GM23248 (cell line): ENCODE results near the gene ZNF543. TPM values are rescaled to one million over a fixed set of nuclear protein-coding genes. Genes with fewer than 3 reads are reported as not detected.
A peak's percentile ranks its signal among the peaks of the same experiment; 100 is the strongest.

Experiments
- DNase-seq: peaks from one replicate; pipeline ENCODE4 v3.0.0-alpha.2; 2015
- H2AFZ ChIP-seq: fragments of 200-600 bp; sonication (generic); 2 replicates; pipeline ENCODE4 v1.6.1; 2016; ENCODE audit warnings: antibody characterized with exemption
- H3F3A ChIP-seq: fragments of 200-600 bp; sonication (generic); 2 replicates; pipeline ENCODE4 v1.6.1; 2016; ENCODE audit warnings: mild to moderate bottlenecking, antibody characterized with exemption, mixed run types; ENCODE audit not compliant: insufficient read depth
- H3K27ac ChIP-seq: fragments of 200-600 bp; sonication (generic); 2 replicates; pipeline ENCODE4 v1.5.1; 2016; ENCODE audit warnings: mild to moderate bottlenecking
- H3K27me3 ChIP-seq: fragments of 200-600 bp; sonication (generic); replicated peaks from 2 replicates; pipeline ENCODE4 v1.6.1; 2016; ENCODE audit warnings: mild to moderate bottlenecking; ENCODE audit not compliant: insufficient read depth
- H3K36me3 ChIP-seq: fragments of 200-600 bp; sonication (generic); 2 replicates; pipeline ENCODE4 v1.6.1; 2016; ENCODE audit warnings: low read depth, mild to moderate bottlenecking
- H3K4me1 ChIP-seq: fragments of 200-600 bp; sonication (generic); 2 replicates; pipeline ENCODE4 v1.6.1; 2016; ENCODE audit warnings: mild to moderate bottlenecking; ENCODE audit not compliant: insufficient read depth
- H3K4me2 ChIP-seq: fragments of 200-600 bp; sonication (generic); one replicate; pipeline ENCODE4 v1.6.1; 2016; ENCODE audit warnings: mild to moderate bottlenecking; ENCODE audit not compliant: unreplicated experiment
- H3K4me3 ChIP-seq: fragments of 200-600 bp; sonication (generic); 2 replicates; pipeline ENCODE4 v1.5.1; 2016; ENCODE audit warnings: mild to moderate bottlenecking
- H3K79me2 ChIP-seq: fragments of 200-600 bp; sonication (generic); 2 replicates; pipeline ENCODE4 v1.6.1; 2016; ENCODE audit warnings: mild to moderate bottlenecking; ENCODE audit not compliant: insufficient read depth
- H3K9ac ChIP-seq: fragments of 200-600 bp; sonication (generic); 2 replicates; pipeline ENCODE4 v1.6.1; 2016; ENCODE audit warnings: mild to moderate bottlenecking
- H3K9me2 ChIP-seq: fragments of 200-600 bp; sonication (generic); 2 replicates; pipeline ENCODE4 v1.6.1; 2016; ENCODE audit warnings: mixed run types, mild to moderate bottlenecking, moderate library complexity; ENCODE audit not compliant: insufficient read depth
- H3K9me3 ChIP-seq: fragments of 200-600 bp; sonication (generic); one replicate; pipeline ENCODE4 v1.6.1; 2017; ENCODE audit warnings: low read depth
- H4K20me1 ChIP-seq: fragments of 200-600 bp; sonication (generic); 2 replicates; pipeline ENCODE4 v1.6.0; 2016; ENCODE audit not compliant: insufficient read depth
- EZH2 ChIP-seq: fragments of 200-600 bp; sonication (generic); IDR thresholded peaks from 2 replicates; pipeline ENCODE4 v1.6.1; 2018; ENCODE audit warnings: antibody characterized with exemption, mild to moderate bottlenecking; ENCODE audit not compliant: insufficient read depth, poor library complexity, severe bottlenecking
- EZH2phosphoT487 ChIP-seq: fragments of 200-600 bp; sonication (generic); IDR thresholded peaks from 2 replicates; pipeline ENCODE4 v1.6.1; 2018; ENCODE audit warnings: antibody characterized with exemption, moderate library complexity, mild to moderate bottlenecking, low read depth; ENCODE audit not compliant: insufficient read depth
- WGBS, 2 experiments: methylation state at CpG; one replicate each; pipeline ENCODE4 v1.1.6; 2015 to 2017; ENCODE audit warnings: low lambda C conversion rate in 2 of 2, low coverage in 1 of 2; ENCODE audit errors: missing lambda C conversion rate in 2 of 2; 5-methylcytosine and 5-hydroxymethylcytosine counted together
- in situ Hi-C: fragments of 300-500 bp; cut with MboI; formaldehyde crosslinking; loops from 2 replicates; pipeline ENCODE4 v1.15.0; 2020
- polyA plus RNA-seq: library from polyadenylated mRNA; unstranded; fragments of >200 nt; fragmentation: Nextera tagmentation; extraction: Ambion mirVana; gene quantifications from 2 replicates; pipeline ENCODE4 v1.2.1, GENCODE V29; 2016
- total RNA-seq: library from RNA; depleted of rRNA; stranded (reverse); fragments of >200 nt; shearing (Covaris generic); gene quantifications from 2 replicates; pipeline ENCODE4 v1.2.3, GENCODE V29; 2014

Gene ZNF543
- total and polyA plus RNA-seq, 2 experiments from 2014 or later = 1.7 to 8.0 TPM

DNA sequence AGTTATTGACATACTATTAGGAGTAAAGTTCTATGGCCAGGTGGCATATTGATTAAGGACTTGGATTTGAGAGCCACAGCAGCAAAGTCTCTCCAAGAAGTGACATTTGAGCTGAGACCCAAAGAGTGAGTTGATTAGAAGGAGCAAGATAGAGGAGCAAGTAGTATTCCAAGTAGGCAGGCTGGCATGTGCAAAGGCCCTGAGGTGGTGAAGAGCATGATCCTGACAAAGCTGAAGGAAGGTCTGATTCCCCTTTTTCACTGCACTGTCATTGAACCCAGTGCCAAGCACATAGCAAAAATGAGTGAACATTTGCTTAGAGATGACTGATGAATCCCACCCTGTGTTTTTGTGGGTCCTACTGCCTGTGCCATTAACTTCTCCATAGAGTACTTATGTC, 4.7 kb downstream of the ZNF543 start:
- no peak overlapping the region for H3K4me2 ChIP-seq
- TF ChIP-seq EZH2phosphoT487 = no peak
- TF ChIP-seq EZH2 = no peak
- H3K9ac ChIP-seq = no peak overlapping the region
- no peak overlapping the region for H2AFZ ChIP-seq
- H3K9me2 ChIP-seq = no peaks in the 10 kb centered on the region
- in situ Hi-C loops = no loop called here
- no peaks in the 10 kb centered on the region for H4K20me1 ChIP-seq
- 0 out of 2 replicates have a peak, but pooled peaks cover 9% of the 10 kb centered on the region for H3K4me1 ChIP-seq
- no peak overlapping the region for H3K27ac ChIP-seq
- no peak for DNase-seq
- no peaks in the 10 kb centered on the region for H3F3A ChIP-seq
- H3K9me3 ChIP-seq = no peaks in the 10 kb centered on the region
- H3K4me3 ChIP-seq = no peak overlapping the region
- peaks cover 28% of the 10 kb centered on the region for H3K36me3 ChIP-seq
- H3K79me2 ChIP-seq = peaks cover 60% of the 10 kb centered on the region
- no peaks in the 10 kb centered on the region for H3K27me3 ChIP-seq

DNA sequence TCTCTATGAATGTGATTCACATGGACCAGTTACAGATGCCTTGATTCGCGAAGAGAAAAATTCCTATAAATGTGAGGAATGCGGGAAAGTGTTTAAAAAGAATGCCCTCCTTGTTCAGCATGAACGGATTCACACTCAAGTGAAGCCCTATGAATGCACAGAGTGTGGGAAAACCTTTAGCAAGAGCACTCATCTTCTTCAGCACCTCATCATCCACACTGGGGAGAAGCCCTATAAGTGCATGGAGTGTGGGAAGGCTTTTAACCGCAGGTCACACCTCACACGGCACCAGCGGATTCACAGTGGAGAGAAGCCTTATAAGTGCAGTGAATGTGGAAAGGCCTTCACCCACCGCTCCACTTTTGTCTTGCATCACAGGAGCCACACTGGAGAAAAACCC, 7.7 kb downstream of the ZNF543 start:
- Histone ChIP-seq H2AFZ (no peak overlapping the region), H3K27ac (no peak overlapping the region), H3K4me2 (no peak overlapping the region), H3K4me1 (no peaks in the 10 kb centered on the region), H3K79me2 (peaks cover 52% of the 10 kb centered on the region), H3K36me3 (peaks cover 28% of the 10 kb centered on the region), H3K27me3 (no peaks in the 10 kb centered on the region), H4K20me1 (no peaks in the 10 kb centered on the region), H3F3A (no peaks in the 10 kb centered on the region), H3K4me3 (no peak overlapping the region), H3K9me2 (no peaks in the 10 kb centered on the region), H3K9ac (no peak overlapping the region), H3K9me3 (no peaks in the 10 kb centered on the region)
- 99 to 100% methylated on average over 6 to 8 of the region's 8 CpGs for WGBS, 2 experiments
- DNase-seq = no peak
- TF ChIP-seq EZH2phosphoT487 (no peak), EZH2 (no peak)
- in situ Hi-C loops = no loop called here

- Histone ChIP-seq H3K4me2 (no peak overlapping the region), H3K79me2 (peaks cover 37% of the 10 kb centered on the region), H3K4me3 (no peak overlapping the region), H3F3A (no peaks in the 10 kb centered on the region), H3K9me3 (no peaks in the 10 kb centered on the region), H3K27ac (no peak overlapping the region), H3K9me2 (no peaks in the 10 kb centered on the region), H3K36me3 (peaks cover 1% of the 10 kb centered on the region; the same call in 1 of the 2 replicates), H3K4me1 (no peaks in the 10 kb centered on the region), H3K27me3 (no peaks in the 10 kb centered on the region), H3K9ac (no peak overlapping the region), H2AFZ (no peak overlapping the region), H4K20me1 (no peaks in the 10 kb centered on the region)
- TF ChIP-seq EZH2phosphoT487 (no peak), EZH2 (no peak)
- in situ Hi-C loops = no loop called here
- no peak for DNase-seq
- 72 to 77% methylated on average over 4 of the region's 4 CpGs for WGBS, 2 experiments
Observed at GRCh38 chr19:57334191-57334590, 13.9 kb downstream of the ZNF543 start.

DNA sequence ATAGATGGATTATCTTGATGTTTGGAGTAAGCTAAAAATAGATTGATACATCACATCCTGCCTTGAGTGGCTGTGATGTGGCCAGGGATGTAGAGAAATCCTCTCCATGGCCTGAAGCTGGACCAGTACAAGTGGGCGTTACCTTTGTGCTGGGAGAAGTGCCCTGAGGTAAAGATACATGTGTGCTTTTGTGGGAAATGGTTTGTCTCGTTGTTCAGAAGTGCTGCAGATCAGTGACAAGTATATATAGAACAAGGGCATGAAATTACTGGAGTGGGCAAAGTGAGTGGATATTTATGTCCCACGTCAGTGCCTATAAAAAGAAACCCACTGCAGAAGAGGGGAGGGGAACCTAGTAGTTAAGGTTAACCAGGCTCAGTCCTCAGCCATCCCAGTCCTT, 18.6 kb downstream of the ZNF543 start:
- Histone ChIP-seq H3K27ac (no peak overlapping the region), H3F3A (peaks cover 5% of the 10 kb centered on the region; the same call in 1 of the 2 replicates), H3K27me3 (no peaks in the 10 kb centered on the region), H4K20me1 (no peaks in the 10 kb centered on the region), H3K9ac (no peak overlapping the region), H3K9me3 (no peaks in the 10 kb centered on the region), H3K4me1 (no peaks in the 10 kb centered on the region), H3K9me2 (no peaks in the 10 kb centered on the region), H3K4me3 (no peak overlapping the region), H3K79me2 (0 out of 2 replicates have a peak, but pooled peaks cover 12% of the 10 kb centered on the region), H3K36me3 (no peaks in the 10 kb centered on the region), H2AFZ (no peak overlapping the region), H3K4me2 (no peak overlapping the region)
- peak; percentile 28 for DNase-seq
- 61 to 69% methylated on average over 3 of the region's 3 CpGs for WGBS, 2 experiments
- in situ Hi-C loops = no loop called here
- TF ChIP-seq EZH2 (no peak), EZH2phosphoT487 (no peak)

GRCh38 chr19:57342582-57342981, 22.3 kb downstream of the ZNF543 start:
- Histone ChIP-seq H3K27me3 (no peaks in the 10 kb centered on the region), H3K4me1 (no peaks in the 10 kb centered on the region), H3K9ac (no peak overlapping the region), H2AFZ (no peak overlapping the region), H3K9me2 (no peaks in the 10 kb centered on the region), H3F3A (peaks cover 8% of the 10 kb centered on the region; the same call in 1 of the 2 replicates), H3K4me2 (no peak overlapping the region), H3K9me3 (no peaks in the 10 kb centered on the region), H3K27ac (no peak overlapping the region), H4K20me1 (no peaks in the 10 kb centered on the region), H3K4me3 (no peak overlapping the region), H3K36me3 (no peaks in the 10 kb centered on the region), H3K79me2 (no peaks in the 10 kb centered on the region)
- TF ChIP-seq EZH2phosphoT487 (no peak), EZH2 (no peak)
- WGBS, 2 experiments = 46 to 65% methylated on average over 6 of the region's 6 CpGs
- in situ Hi-C loops = no loop called here
- DNase-seq = no peak
